Neural progenitor cell (in vitro differentiated cells): ENCODE measurements around the gene SYNDIG1. TPM values are rescaled to one million over a fixed set of nuclear protein-coding genes. Genes with fewer than 3 reads are reported as not detected.

Experiments used
- DNase-seq: peaks from one replicate; pipeline ENCODE4 v3.0.0-alpha.2; 2016; ENCODE audit warnings: low spot score
- H2AFZ ChIP-seq: fragments of 200-600 bp; sonication (generic); replicated peaks from 2 replicates; pipeline ENCODE4 v1.6.1; 2016; ENCODE audit warnings: antibody characterized with exemption
- H3F3A ChIP-seq: fragments of 200-600 bp; sonication (generic); 2 replicates; pipeline ENCODE4 v1.6.1; 2016; ENCODE audit warnings: antibody characterized with exemption, low read depth
- H3K27ac ChIP-seq: fragments of 200-600 bp; sonication (generic); 2 replicates; pipeline ENCODE4 v1.5.1; 2016; ENCODE audit warnings: mild to moderate bottlenecking
- H3K27me3 ChIP-seq: fragments of 200-600 bp; sonication (generic); 2 replicates; pipeline ENCODE4 v1.6.1; 2016; ENCODE audit warnings: mild to moderate bottlenecking, moderate library complexity
- H3K36me3 ChIP-seq: fragments of 200-600 bp; sonication (generic); 2 replicates; pipeline ENCODE4 v1.5.1; 2016
- H3K4me1 ChIP-seq: fragments of 200-600 bp; sonication (generic); 2 replicates; pipeline ENCODE4 v1.6.1; 2016; ENCODE audit warnings: mixed run types
- H3K4me2 ChIP-seq: fragments of 200-600 bp; sonication (generic); 2 replicates; pipeline ENCODE4 v1.6.1; 2016
- H3K4me3 ChIP-seq: fragments of 200-600 bp; sonication (generic); 2 replicates; pipeline ENCODE4 v1.5.1; 2016
- H3K79me2 ChIP-seq: fragments of 200-600 bp; sonication (generic); 2 replicates; pipeline ENCODE4 v1.6.1; 2016; ENCODE audit warnings: low read depth
- H3K9ac ChIP-seq: fragments of 200-600 bp; sonication (generic); 2 replicates; pipeline ENCODE4 v1.6.1; 2016
- H3K9me3 ChIP-seq: fragments of 200-600 bp; sonication (generic); 2 replicates; pipeline ENCODE4 v1.5.1; 2016; ENCODE audit warnings: low read depth
- H4K20me1 ChIP-seq: fragments of 200-600 bp; sonication (generic); 2 replicates; pipeline ENCODE4 v1.6.1; 2016; ENCODE audit warnings: low read depth
- H3K27ac Mint-ChIP-seq: 3 replicates; pipeline ENCODE4 v1.8.0; 2021; ENCODE audit warnings: mixed read lengths
- H3K27me3 Mint-ChIP-seq: 2 replicates; pipeline ENCODE4 v1.8.0; 2022; ENCODE audit warnings: low read depth, mild to moderate bottlenecking, inconsistent platforms, moderate library complexity, mixed read lengths; ENCODE audit not compliant: insufficient read depth
- H3K36me3 Mint-ChIP-seq: 3 replicates; pipeline ENCODE4 v1.8.0; 2021; ENCODE audit warnings: mixed read lengths
- H3K4me1 Mint-ChIP-seq: 3 replicates; pipeline ENCODE4 v1.8.0; 2021; ENCODE audit warnings: mixed read lengths
- H3K4me3 Mint-ChIP-seq: 3 replicates; pipeline ENCODE4 v1.8.0; 2021; ENCODE audit warnings: mild to moderate bottlenecking, moderate library complexity, mixed read lengths
- H3K9me3 Mint-ChIP-seq: 3 replicates; pipeline ENCODE4 v1.8.0; 2020; ENCODE audit warnings: mixed read lengths
- CTCF ChIP-seq: fragments of 200-600 bp; sonication (generic); IDR thresholded peaks from 2 replicates; pipeline ENCODE4 v1.5.1; 2017; ENCODE audit warnings: antibody characterized with exemption, mild to moderate bottlenecking
- EZH2 ChIP-seq: fragments of 200-600 bp; sonication (generic); IDR thresholded peaks from 2 replicates; pipeline ENCODE4 v1.6.1; 2017; ENCODE audit warnings: antibody characterized with exemption, mild to moderate bottlenecking, moderate library complexity
- EZH2phosphoT487 ChIP-seq: fragments of 200-600 bp; sonication (generic); IDR thresholded peaks from 2 replicates; pipeline ENCODE4 v1.6.1; 2017; ENCODE audit warnings: antibody characterized with exemption
- total RNA-seq: library from RNA; depleted of rRNA; stranded (reverse); fragments of >200 nt; gene quantifications from 2 replicates; pipeline ENCODE4 v1.2.3, GENCODE V29; 2015; ENCODE audit warnings: low replicate concordance

SYNDIG1 gene
- total RNA-seq, 1 donor from 2014 or later, result 1.0 TPM

- H3K27ac Mint-ChIP-seq, result no peak overlapping the region
Measured at GRCh38 chr20:24425523-24426135, 43.8 kb upstream of the SYNDIG1 start.

GRCh38 chr20:24431279-24432045 lies 38.0 kb upstream of the SYNDIG1 start:
- H3K79me2 ChIP-seq, result no peaks in the 10 kb centered on the region
- Mint-ChIP-seq H3K27ac (no peak overlapping the region), H3K4me1 (no peaks in the 10 kb centered on the region)

More at GRCh38 chr20:24425523-24426135, 43.8 kb upstream of the SYNDIG1 start:
- no peak for DNase-seq
- Histone ChIP-seq H3K27me3 (no peaks in the 10 kb centered on the region), H2AFZ (peak overlapping the region; percentile 50), H3K9ac (no peak overlapping the region), H3K27ac (no peak overlapping the region), H3K36me3 (no peaks in the 10 kb centered on the region), H3F3A (no peaks in the 10 kb centered on the region), H3K4me2 (peak overlapping the region; percentile 15), H3K4me3 (no peak overlapping the region), H3K4me1 (peaks cover 7% of the 10 kb centered on the region), H3K79me2 (no peaks in the 10 kb centered on the region), H3K9me3 (no peaks in the 10 kb centered on the region), H4K20me1 (no peaks in the 10 kb centered on the region)
- no peak for TF ChIP-seq EZH2
- TF ChIP-seq EZH2phosphoT487, result no peak
- no peak for TF ChIP-seq CTCF
- no peaks in the 10 kb centered on the region for H3K9me3 Mint-ChIP-seq
- H3K4me3 Mint-ChIP-seq, result no peak overlapping the region
- peaks cover 4% of the 10 kb centered on the region for H3K27me3 Mint-ChIP-seq
- no peaks in the 10 kb centered on the region for H3K36me3 Mint-ChIP-seq
- H3K4me1 Mint-ChIP-seq, result peaks cover 10% of the 10 kb centered on the region

GRCh38 chr20:24432046-24432442 lies 37.4 kb upstream of the SYNDIG1 start:
- Mint-ChIP-seq H3K9me3 (no peaks in the 10 kb centered on the region), H3K4me3 (no peak overlapping the region), H3K27me3 (no peaks in the 10 kb centered on the region), H3K4me1 (no peaks in the 10 kb centered on the region), H3K36me3 (no peaks in the 10 kb centered on the region), H3K27ac (no peak overlapping the region)
- H3K27me3 ChIP-seq, result no peaks in the 10 kb centered on the region
- no peak overlapping the region for H3K27ac ChIP-seq
- H3K9me3 ChIP-seq, result no peaks in the 10 kb centered on the region
- no peaks in the 10 kb centered on the region for H3F3A ChIP-seq
- H3K9ac ChIP-seq, result no peak overlapping the region
- H4K20me1 ChIP-seq, result no peaks in the 10 kb centered on the region
- no peaks in the 10 kb centered on the region for H3K79me2 ChIP-seq
- H3K4me1 ChIP-seq, result peaks cover 5% of the 10 kb centered on the region
- H3K4me3 ChIP-seq, result no peak overlapping the region
- no peak overlapping the region for H2AFZ ChIP-seq
- H3K36me3 ChIP-seq, result no peaks in the 10 kb centered on the region
- peak; percentile 51 for DNase-seq
- TF ChIP-seq CTCF (peak; percentile 25), EZH2phosphoT487 (no peak)
- H3K4me2 ChIP-seq, result no peak overlapping the region

More at GRCh38 chr20:24431279-24432045, 38.0 kb upstream of the SYNDIG1 start:
- Histone ChIP-seq H3K9ac (no peak overlapping the region), H3K4me3 (no peak overlapping the region), H3K36me3 (no peaks in the 10 kb centered on the region), H4K20me1 (no peaks in the 10 kb centered on the region), H3K27me3 (no peaks in the 10 kb centered on the region), H3K9me3 (no peaks in the 10 kb centered on the region), H3K4me1 (peaks cover 5% of the 10 kb centered on the region), H3K4me2 (no peak overlapping the region), H2AFZ (no peak overlapping the region), H3K27ac (no peak overlapping the region), H3F3A (no peaks in the 10 kb centered on the region)
- Mint-ChIP-seq H3K36me3 (no peaks in the 10 kb centered on the region), H3K9me3 (no peaks in the 10 kb centered on the region), H3K4me3 (no peak overlapping the region), H3K27me3 (no peaks in the 10 kb centered on the region)
- TF ChIP-seq EZH2phosphoT487 (no peak), EZH2 (no peak), CTCF (no peak)
- no peak for DNase-seq
